ENCODE measurements around the gene ZNF639. TPM values are rescaled to one million over a fixed set of nuclear protein-coding genes. Genes with fewer than 3 reads are reported as not detected.

The ZNF639 gene, protein sequence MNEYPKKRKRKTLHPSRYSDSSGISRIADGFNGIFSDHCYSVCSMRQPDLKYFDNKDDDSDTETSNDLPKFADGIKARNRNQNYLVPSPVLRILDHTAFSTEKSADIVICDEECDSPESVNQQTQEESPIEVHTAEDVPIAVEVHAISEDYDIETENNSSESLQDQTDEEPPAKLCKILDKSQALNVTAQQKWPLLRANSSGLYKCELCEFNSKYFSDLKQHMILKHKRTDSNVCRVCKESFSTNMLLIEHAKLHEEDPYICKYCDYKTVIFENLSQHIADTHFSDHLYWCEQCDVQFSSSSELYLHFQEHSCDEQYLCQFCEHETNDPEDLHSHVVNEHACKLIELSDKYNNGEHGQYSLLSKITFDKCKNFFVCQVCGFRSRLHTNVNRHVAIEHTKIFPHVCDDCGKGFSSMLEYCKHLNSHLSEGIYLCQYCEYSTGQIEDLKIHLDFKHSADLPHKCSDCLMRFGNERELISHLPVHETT
- total RNA-seq, result 52.0 and 62.2 TPM in 2 replicates

DNA sequence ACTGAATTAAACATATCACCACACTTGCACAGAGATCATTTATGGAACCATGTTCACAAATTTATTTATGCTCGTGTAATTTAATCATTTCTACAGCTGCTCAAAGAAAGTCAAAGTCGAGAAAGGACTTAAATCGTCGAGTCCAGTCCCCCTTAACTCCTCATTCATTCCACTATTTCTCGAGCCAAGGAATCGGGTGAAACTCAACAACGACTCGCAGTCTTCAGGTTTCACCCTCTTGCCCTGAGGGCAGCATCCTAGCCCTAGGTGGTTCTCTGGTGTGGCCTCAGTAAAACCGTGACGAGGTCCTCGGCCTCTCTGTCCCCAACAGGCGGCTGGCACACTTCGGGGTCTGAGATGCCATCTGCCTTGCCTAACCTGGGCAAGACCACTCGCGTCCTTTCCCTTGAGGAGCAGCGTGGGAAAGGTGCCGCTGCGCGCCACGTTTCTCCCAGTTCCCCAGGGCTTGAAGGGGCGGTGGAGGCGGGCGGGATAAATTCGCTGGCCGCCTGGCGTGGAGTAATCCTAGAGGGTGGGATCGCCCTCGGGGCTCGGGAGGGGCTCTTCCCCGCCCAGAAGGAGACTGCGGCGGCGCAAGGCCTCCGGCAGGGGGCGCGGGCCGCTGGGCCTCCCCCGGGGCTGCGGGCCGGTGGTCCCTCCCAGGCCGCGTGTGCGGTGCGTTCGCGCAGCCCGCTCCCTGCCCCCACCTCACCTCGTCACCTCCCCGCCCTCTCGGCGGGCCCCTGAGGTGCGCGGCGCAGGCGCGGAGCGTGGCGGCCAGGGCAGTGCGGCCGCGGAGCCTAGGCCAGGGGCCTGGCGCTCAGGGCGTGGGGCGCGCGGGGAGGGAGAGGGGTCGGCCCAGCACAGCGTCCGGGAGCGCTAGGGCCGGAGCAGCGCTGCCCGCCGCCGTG lies at the start of gene ZNF639:
Gene ZNF639 (plus strand): TSS at position 746 of the 911 bp plus-strand sequence. CDS start 5,263 bp downstream, outside the sequence.

GRCh38 chr3:179347345-179348194 lies 24.7 kb downstream of the ZNF639 start, which contains the start of gene MFN1:
Gene MFN1 (plus strand): TSS chr3:179347709. CDS start chr3:179348852, 1,143 bp downstream.

Other genes starting within 250 kb of the ZNF639 start
- gene PIK3CA, start 174.7 kb upstream of the ZNF639 start, total RNA-seq, result 18.5 and 28.9 TPM in 2 replicates
- 0.34 and 1.1 TPM in 2 replicates for gene KCNMB3, start 71.9 kb upstream of the ZNF639 start, total RNA-seq
- 64.6 and 68.7 TPM in 2 replicates for gene MFN1, start 24.7 kb downstream of the ZNF639 start, total RNA-seq
- gene GNB4, start 128.4 kb downstream of the ZNF639 start, total RNA-seq, result 19.9 and 20.8 TPM in 2 replicates
- gene ACTL6A, start 239.9 kb downstream of the ZNF639 start, total RNA-seq, result 81.7 and 139 TPM in 2 replicates